GM12878 (cell line): Measurements from ENCODE around the gene MEGF6. TPM values are rescaled to one million over a fixed set of nuclear protein-coding genes. Genes with fewer than 3 reads are reported as not detected.

Experiments
- ATAC-seq: fragments of 200-7000 bp; cut with Tn5 transposase; 3 replicates; pipeline ENCODE4 v1.9.1; 2020; ENCODE audit warnings: mild to moderate bottlenecking, moderate library complexity
- BruUV-seq: library from RNA; stranded (reverse); fragments of 400-500 nt; replicated peaks from 2 replicates; lab custom pipeline; 2021; lab: Mats Ljungman, UMichigan
- CTCF ChIA-PET: fragments of 300-600 bp; sonication (Branson Sonifier 250); formaldehyde crosslinking; extraction: SDS; loops from one replicate; lab custom pipeline; 2021; ENCODE audit warnings: inconsistent platforms; lab: Yijun Ruan, JAX
- POLR2A ChIA-PET: fragments of 350-600 bp; formaldehyde crosslinking; extraction: SDS; loops from one replicate; lab custom pipeline; 2021; ENCODE audit warnings: inconsistent platforms; lab: Charles Lee
- RAD21 ChIA-PET: fragments of 300-600 bp; sonication (Branson Sonifier 250); formaldehyde crosslinking; loops from one replicate; lab custom pipeline; 2023; ENCODE audit warnings: antibody characterized with exemption; ENCODE audit not compliant: unreplicated experiment; lab: Charles Lee
- SMC1A ChIA-PET: fragments of 300-600 bp; sonication (Branson Sonifier 250); formaldehyde crosslinking; loops from one replicate; lab custom pipeline; 2023; ENCODE audit not compliant: unreplicated experiment, uncharacterized antibody; lab: Charles Lee
- DNase-seq: peaks from one replicate; pipeline ENCODE4 v3.0.0-alpha.2; 2011; ENCODE audit warnings: low read depth, low spot score
- FAIRE-seq: peaks from 3 replicates; lab custom pipeline; 2011; peaks lifted over from hg19 to GRCh38; lab: Jason Lieb, UNC
- H2AFZ ChIP-seq: 2 replicates; pipeline ENCODE4 v1.6.0; 2011; ENCODE audit warnings: low read depth, low read length, control low read depth; ENCODE audit not compliant: control insufficient read depth
- H3K27ac ChIP-seq: 2 replicates; pipeline ENCODE4 v1.5.1; 2011; ENCODE audit warnings: control low read depth; ENCODE audit not compliant: control insufficient read depth, insufficient read depth
- H3K27me3 ChIP-seq, 2 experiments: replicated peaks in 1 of 2; 2 replicates each; pipeline versions ENCODE4 v1.6.0 to v1.6.1; 2011; ENCODE audit warnings: low read length in 1 of 2; ENCODE audit not compliant: control insufficient read depth in 2 of 2, insufficient read depth in 2 of 2
- H3K36me3 ChIP-seq, 2 experiments: 2 replicates each; pipeline ENCODE4 v1.5.1; 2011; ENCODE audit warnings: low read length in 1 of 2; ENCODE audit not compliant: control insufficient read depth in 2 of 2, insufficient read depth in 2 of 2
- H3K4me1 ChIP-seq: 2 replicates; pipeline ENCODE4 v1.6.1; 2011; ENCODE audit warnings: mild to moderate bottlenecking, low read length, moderate library complexity, mixed read lengths; ENCODE audit not compliant: control insufficient read depth, insufficient read depth
- H3K4me2 ChIP-seq: 2 replicates; pipeline ENCODE4 v1.6.0; 2011; ENCODE audit warnings: control low read depth; ENCODE audit not compliant: control insufficient read depth, insufficient read depth
- H3K4me3 ChIP-seq: fragments of 200-600 bp; sonication (generic); 2 replicates; pipeline ENCODE4 v1.5.1; 2016
- H3K79me2 ChIP-seq: 2 replicates; pipeline ENCODE4 v1.6.0; 2011; ENCODE audit warnings: low read length; ENCODE audit not compliant: control insufficient read depth, insufficient read depth
- H3K9ac ChIP-seq: 2 replicates; pipeline ENCODE4 v1.8.0; 2011; ENCODE audit warnings: low read length, control low read depth, mixed read lengths; ENCODE audit not compliant: control insufficient read depth, insufficient read depth
- H3K9me3 ChIP-seq: replicated peaks from 3 replicates; pipeline ENCODE4 v1.5.1; 2011; ENCODE audit warnings: mild to moderate bottlenecking, low read length; ENCODE audit not compliant: control insufficient read depth, insufficient read depth
- H4K20me1 ChIP-seq: 2 replicates; pipeline ENCODE4 v1.6.0; 2011; ENCODE audit not compliant: control insufficient read depth, insufficient read depth
- CHD2 ChIP-seq: IDR thresholded peaks from 2 replicates; pipeline ENCODE4 v1.6.1; 2011; ENCODE audit warnings: low read depth, low read length, improper control_type of control experiment, borderline replicate concordance
- HCFC1 ChIP-seq: fragments of 150-350 bp; IDR thresholded peaks from 2 replicates; pipeline ENCODE4 v1.6.1; 2014; ENCODE audit warnings: low read length
- MXI1 ChIP-seq: fragments of 150-350 bp; IDR thresholded peaks from 2 replicates; pipeline ENCODE4 v1.6.1; 2011; ENCODE audit warnings: low read depth, mild to moderate bottlenecking, inconsistent platforms, low read length, improper control_type of control experiment
- NR2C1 ChIP-seq: fragments of 450-650 bp; IDR thresholded peaks from 2 replicates; pipeline ENCODE4 v1.6.1; 2017; ENCODE audit warnings: antibody characterized with exemption, mild to moderate bottlenecking, moderate library complexity
- RAD51 ChIP-seq: fragments of 450-650 bp; IDR thresholded peaks from 2 replicates; pipeline ENCODE4 v1.6.1; 2016; ENCODE audit warnings: moderate library complexity, mild to moderate bottlenecking, inconsistent platforms
- RBBP5 ChIP-seq: fragments of 200-600 bp; sonication (generic); conservative IDR thresholded peaks from 2 replicates; pipeline ENCODE4 v1.6.1; 2016
- SMC3 ChIP-seq: IDR thresholded peaks from 2 replicates; pipeline ENCODE4 v1.6.1; 2011; ENCODE audit warnings: low read length, improper control_type of control experiment, borderline replicate concordance
- SUZ12 ChIP-seq: fragments of 200-600 bp; sonication (generic); IDR thresholded peaks from one replicate; pipeline ENCODE4 v1.6.1; 2018; ENCODE audit warnings: antibody characterized with exemption, mild to moderate bottlenecking; ENCODE audit not compliant: unreplicated experiment
- WRNIP1 ChIP-seq: IDR thresholded peaks from 2 replicates; pipeline ENCODE4 v1.6.1; 2011; ENCODE audit warnings: low read depth, low read length, improper control_type of control experiment, borderline replicate concordance
- ZNF274 ChIP-seq: IDR thresholded peaks from one replicate; pipeline ENCODE4 v1.8.0; 2011; ENCODE audit not compliant: insufficient read length, insufficient read depth
- WGBS: methylation state at CpG from one replicate; pipeline ENCODE4 v1.1.6; 2016; ENCODE audit warnings: low lambda C conversion rate; ENCODE audit not compliant: insufficient replicate concordance, insufficient coverage; ENCODE audit errors: missing lambda C conversion rate; 5-methylcytosine and 5-hydroxymethylcytosine counted together
- in situ Hi-C: fragments of 300-500 bp; cut with MboI; formaldehyde crosslinking; loops from 9 replicates; pipeline ENCODE4 v1.14.3; 2018; ENCODE audit warnings: mixed read lengths
- intact Hi-C: fragments of 100-400 bp; cut with micrococcal nuclease; formaldehyde crosslinking; loops from one replicate; pipeline ENCODE4 v1.14.2; 2022; ENCODE audit not compliant: unreplicated experiment
- polyA plus RNA-seq, 11 experiments: library from polyadenylated mRNA; depleted of rRNA in 4 of 11; unstranded in 6 of 11; stranded (reverse) in 5 of 11; fragments of >200 nt; fragmentation: Nextera tagmentation in 4 of 11; fragmentation: Illumina TruSeq in 1 of 11; extraction: Ambion mirVana in 4 of 11; extraction: Trizol in 1 of 11; gene quantifications; 1 replicate in 1 of 11; 2 replicates in 10 of 11; pipeline versions ENCODE4 v1.2.1 to v1.2.3, GENCODE V29; 2011 to 2016; ENCODE audit warnings: inconsistent platforms in 2 of 11, missing spikeins in 2 of 11, low read depth in 1 of 11
- total RNA-seq, 4 experiments: library from RNA; depleted of rRNA in 3 of 4; stranded (reverse); fragments of >200 nt in 3 of 4; fragmentation: Illumina TruSeq in 1 of 4; extraction: Trizol in 1 of 4; gene quantifications; 2 replicates each; pipeline versions ENCODE4 v1.2.1 to v1.2.3, GENCODE V29; 2013 to 2021
- TF ChIP-seq, protein P1 (sequence below): IDR thresholded peaks from 2 replicates; pipeline ENCODE4 v1.6.1; 2011; ENCODE audit warnings: borderline replicate concordance, low read depth, mild to moderate bottlenecking, moderate library complexity, mixed read lengths, low read length; ENCODE audit not compliant: insufficient read depth; ENCODE audit errors: extremely low read length
- TF ChIP-seq, protein P2 (sequence below): fragments of 450-650 bp; formaldehyde crosslinking; IDR thresholded peaks from 2 replicates; pipeline ENCODE4 v1.5.0; 2022; ENCODE audit warnings: mild to moderate bottlenecking, missing genetic modification characterization
- TF ChIP-seq, protein P3 (sequence below): IDR thresholded peaks from 2 replicates; pipeline ENCODE4 v1.6.1; 2012; ENCODE audit warnings: low read depth, low read length, improper control_type of control experiment
- TF ChIP-seq, protein P4 (sequence below): fragments of 150-350 bp; IDR thresholded peaks from 2 replicates; pipeline ENCODE4 v1.6.1; 2016; ENCODE audit warnings: low read depth, low read length

The MEGF6 gene
- total and polyA plus RNA-seq, 10 of the 15 experiments (the other 5 are each of a cell fraction or from before 2014, with no cell fraction given): 0.03 to 0.41 TPM; not detected in 8

DNA sequence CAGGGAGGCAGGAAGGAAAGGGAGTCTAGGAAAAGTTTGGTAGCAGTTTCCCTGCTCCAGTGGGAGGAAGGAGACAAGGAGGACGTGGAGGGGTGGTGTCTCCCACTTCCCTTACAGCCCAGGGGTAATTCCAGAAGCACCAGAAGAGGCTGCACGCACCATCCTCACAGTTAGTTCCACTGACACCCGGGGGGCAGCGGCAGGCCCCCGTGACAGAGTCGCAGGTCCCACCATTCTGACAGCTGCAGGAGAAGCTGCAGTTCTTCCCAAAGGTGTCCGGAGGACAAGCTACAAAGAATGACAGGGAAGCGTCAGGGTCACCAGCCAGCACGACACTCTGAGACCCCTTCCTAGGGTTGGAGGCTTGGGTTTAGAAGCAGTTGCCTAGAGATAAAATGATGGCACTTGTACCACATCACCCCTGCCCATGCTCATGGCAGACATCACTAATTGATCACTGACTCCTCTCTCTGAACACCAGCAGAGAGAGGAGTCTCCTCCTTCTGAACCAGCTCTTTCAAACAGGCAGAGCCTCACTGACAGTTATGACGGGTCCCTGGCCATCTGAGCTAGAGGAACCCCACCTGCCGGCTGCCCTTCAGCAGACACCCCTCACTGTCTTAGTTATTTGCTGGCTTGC is 103.6 kb downstream of the MEGF6 start (continued):
- TF ChIP-seq, protein P1, sequence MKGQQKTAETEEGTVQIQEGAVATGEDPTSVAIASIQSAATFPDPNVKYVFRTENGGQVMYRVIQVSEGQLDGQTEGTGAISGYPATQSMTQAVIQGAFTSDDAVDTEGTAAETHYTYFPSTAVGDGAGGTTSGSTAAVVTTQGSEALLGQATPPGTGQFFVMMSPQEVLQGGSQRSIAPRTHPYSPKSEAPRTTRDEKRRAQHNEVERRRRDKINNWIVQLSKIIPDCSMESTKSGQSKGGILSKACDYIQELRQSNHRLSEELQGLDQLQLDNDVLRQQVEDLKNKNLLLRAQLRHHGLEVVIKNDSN: no peak

DNA sequence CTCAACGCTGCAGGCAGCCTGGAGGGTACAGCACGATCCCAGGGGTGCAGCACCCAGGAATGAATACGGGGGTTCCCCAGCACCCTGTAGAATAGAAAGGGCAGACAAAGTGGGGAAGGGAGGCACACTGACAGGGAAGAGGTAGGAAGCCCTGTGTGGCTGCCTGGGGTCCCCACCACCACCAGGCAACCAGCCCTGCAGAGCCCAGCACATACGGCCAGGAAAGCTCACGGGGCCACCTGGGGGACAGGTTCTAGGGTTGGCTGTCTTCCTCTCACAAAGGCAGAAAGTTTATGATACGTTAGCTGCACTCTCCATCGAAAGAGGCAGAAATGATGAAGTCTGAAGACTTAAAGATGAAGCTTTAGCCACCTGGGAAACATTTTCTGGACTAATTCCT is 104.4 kb downstream of the MEGF6 start:
- H3K4me3 ChIP-seq: no peak overlapping the region
- intact Hi-C loops (no loop called here), in situ Hi-C loops (no loop called here)
- H3K27ac ChIP-seq: no peak overlapping the region
- no peaks in the 10 kb centered on the region for H3K36me3 ChIP-seq
- H3K9ac ChIP-seq: no peak overlapping the region
- no peaks in the 10 kb centered on the region for H3K79me2 ChIP-seq
- H3K9me3 ChIP-seq: no peaks in the 10 kb centered on the region
- H2AFZ ChIP-seq: no peak overlapping the region
- 8% methylated on average over 7 of the region's 7 CpGs for WGBS
- ChIA-PET CTCF (no interaction called here), RAD21 (no interaction called here), SMC1A (no interaction called here), POLR2A (no interaction called here)
- DNase-seq (no peak), ATAC-seq (no peak), FAIRE-seq (no peak)
- BruUV-seq: no TSS peak
- no peaks in the 10 kb centered on the region for H3K27me3 ChIP-seq
- H4K20me1 ChIP-seq: no peaks in the 10 kb centered on the region
- no peak overlapping the region for H3K4me2 ChIP-seq
- H3K4me1 ChIP-seq: no peaks in the 10 kb centered on the region
- no peak for TF ChIP-seq SUZ12
- no peak for TF ChIP-seq RBBP5
- no peak for TF ChIP-seq ZNF274
- TF ChIP-seq, protein P2, sequence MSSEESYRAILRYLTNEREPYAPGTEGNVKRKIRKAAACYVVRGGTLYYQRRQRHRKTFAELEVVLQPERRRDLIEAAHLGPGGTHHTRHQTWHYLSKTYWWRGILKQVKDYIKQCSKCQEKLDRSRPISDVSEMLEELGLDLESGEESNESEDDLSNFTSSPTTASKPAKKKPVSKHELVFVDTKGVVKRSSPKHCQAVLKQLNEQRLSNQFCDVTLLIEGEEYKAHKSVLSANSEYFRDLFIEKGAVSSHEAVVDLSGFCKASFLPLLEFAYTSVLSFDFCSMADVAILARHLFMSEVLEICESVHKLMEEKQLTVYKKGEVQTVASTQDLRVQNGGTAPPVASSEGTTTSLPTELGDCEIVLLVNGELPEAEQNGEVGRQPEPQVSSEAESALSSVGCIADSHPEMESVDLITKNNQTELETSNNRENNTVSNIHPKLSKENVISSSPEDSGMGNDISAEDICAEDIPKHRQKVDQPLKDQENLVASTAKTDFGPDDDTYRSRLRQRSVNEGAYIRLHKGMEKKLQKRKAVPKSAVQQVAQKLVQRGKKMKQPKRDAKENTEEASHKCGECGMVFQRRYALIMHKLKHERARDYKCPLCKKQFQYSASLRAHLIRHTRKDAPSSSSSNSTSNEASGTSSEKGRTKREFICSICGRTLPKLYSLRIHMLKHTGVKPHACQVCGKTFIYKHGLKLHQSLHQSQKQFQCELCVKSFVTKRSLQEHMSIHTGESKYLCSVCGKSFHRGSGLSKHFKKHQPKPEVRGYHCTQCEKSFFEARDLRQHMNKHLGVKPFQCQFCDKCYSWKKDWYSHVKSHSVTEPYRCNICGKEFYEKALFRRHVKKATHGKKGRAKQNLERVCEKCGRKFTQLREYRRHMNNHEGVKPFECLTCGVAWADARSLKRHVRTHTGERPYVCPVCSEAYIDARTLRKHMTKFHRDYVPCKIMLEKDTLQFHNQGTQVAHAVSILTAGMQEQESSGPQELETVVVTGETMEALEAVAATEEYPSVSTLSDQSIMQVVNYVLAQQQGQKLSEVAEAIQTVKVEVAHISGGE: no peak
- TF ChIP-seq MXI1: no peak
- TF ChIP-seq RAD51: no peak
- TF ChIP-seq, protein P3, sequence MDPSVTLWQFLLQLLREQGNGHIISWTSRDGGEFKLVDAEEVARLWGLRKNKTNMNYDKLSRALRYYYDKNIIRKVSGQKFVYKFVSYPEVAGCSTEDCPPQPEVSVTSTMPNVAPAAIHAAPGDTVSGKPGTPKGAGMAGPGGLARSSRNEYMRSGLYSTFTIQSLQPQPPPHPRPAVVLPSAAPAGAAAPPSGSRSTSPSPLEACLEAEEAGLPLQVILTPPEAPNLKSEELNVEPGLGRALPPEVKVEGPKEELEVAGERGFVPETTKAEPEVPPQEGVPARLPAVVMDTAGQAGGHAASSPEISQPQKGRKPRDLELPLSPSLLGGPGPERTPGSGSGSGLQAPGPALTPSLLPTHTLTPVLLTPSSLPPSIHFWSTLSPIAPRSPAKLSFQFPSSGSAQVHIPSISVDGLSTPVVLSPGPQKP: no peak
- TF ChIP-seq, protein P4, sequence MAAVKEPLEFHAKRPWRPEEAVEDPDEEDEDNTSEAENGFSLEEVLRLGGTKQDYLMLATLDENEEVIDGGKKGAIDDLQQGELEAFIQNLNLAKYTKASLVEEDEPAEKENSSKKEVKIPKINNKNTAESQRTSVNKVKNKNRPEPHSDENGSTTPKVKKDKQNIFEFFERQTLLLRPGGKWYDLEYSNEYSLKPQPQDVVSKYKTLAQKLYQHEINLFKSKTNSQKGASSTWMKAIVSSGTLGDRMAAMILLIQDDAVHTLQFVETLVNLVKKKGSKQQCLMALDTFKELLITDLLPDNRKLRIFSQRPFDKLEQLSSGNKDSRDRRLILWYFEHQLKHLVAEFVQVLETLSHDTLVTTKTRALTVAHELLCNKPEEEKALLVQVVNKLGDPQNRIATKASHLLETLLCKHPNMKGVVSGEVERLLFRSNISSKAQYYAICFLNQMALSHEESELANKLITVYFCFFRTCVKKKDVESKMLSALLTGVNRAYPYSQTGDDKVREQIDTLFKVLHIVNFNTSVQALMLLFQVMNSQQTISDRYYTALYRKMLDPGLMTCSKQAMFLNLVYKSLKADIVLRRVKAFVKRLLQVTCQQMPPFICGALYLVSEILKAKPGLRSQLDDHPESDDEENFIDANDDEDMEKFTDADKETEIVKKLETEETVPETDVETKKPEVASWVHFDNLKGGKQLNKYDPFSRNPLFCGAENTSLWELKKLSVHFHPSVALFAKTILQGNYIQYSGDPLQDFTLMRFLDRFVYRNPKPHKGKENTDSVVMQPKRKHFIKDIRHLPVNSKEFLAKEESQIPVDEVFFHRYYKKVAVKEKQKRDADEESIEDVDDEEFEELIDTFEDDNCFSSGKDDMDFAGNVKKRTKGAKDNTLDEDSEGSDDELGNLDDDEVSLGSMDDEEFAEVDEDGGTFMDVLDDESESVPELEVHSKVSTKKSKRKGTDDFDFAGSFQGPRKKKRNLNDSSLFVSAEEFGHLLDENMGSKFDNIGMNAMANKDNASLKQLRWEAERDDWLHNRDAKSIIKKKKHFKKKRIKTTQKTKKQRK: no peak
- TF ChIP-seq HCFC1: no peak
- no peak for TF ChIP-seq WRNIP1
- TF ChIP-seq NR2C1: no peak
- TF ChIP-seq CHD2: no peak
- TF ChIP-seq SMC3: no peak
